Activated CD8-positive, alpha-beta T cell treated with anti-CD3 and anti-CD28 coated beads for 36 hours (primary cell): ENCODE measurements around the gene TNFAIP3. TPM values are rescaled to one million over a fixed set of nuclear protein-coding genes. Genes with fewer than 3 reads are reported as not detected.

Source experiments
- ATAC-seq: fragments of 200-7000 bp; cut with Tn5 transposase; one replicate; pipeline ENCODE4 v1.10.0; 2021; ENCODE audit warnings: mild to moderate bottlenecking, moderate library complexity
- CTCF ChIA-PET: fragments of 350-600 bp; sonication (Branson Sonifier 250); formaldehyde crosslinking; loops from one replicate; lab custom pipeline; 2021; ENCODE audit warnings: antibody characterized with exemption; lab: Charles Lee
- POLR2A ChIA-PET: fragments of 350-600 bp; sonication (Branson Sonifier 250); formaldehyde crosslinking; loops from one replicate; lab custom pipeline; 2021; ENCODE audit warnings: antibody characterized with exemption; lab: Charles Lee
- DNase-seq: peaks from one replicate; pipeline ENCODE4 v3.0.0-alpha.2; 2020
- H3K27ac Mint-ChIP-seq: one replicate; pipeline ENCODE4 v1.8.0; 2021; ENCODE audit warnings: mild to moderate bottlenecking, mixed read lengths
- H3K27me3 Mint-ChIP-seq: one replicate; pipeline ENCODE4 v1.8.0; 2021; ENCODE audit warnings: mixed read lengths
- H3K36me3 Mint-ChIP-seq: one replicate; pipeline ENCODE4 v1.8.0; 2021; ENCODE audit warnings: low read depth, mixed read lengths
- H3K4me1 Mint-ChIP-seq: one replicate; pipeline ENCODE4 v1.8.0; 2021; ENCODE audit warnings: low read depth, mixed read lengths
- H3K4me3 Mint-ChIP-seq: one replicate; pipeline ENCODE4 v1.8.0; 2021; ENCODE audit warnings: mild to moderate bottlenecking, moderate library complexity, mixed read lengths
- H3K9me3 Mint-ChIP-seq: one replicate; pipeline ENCODE4 v1.8.0; 2021; ENCODE audit warnings: mixed read lengths
- intact Hi-C: fragments of 100-400 bp; cut with micrococcal nuclease; formaldehyde crosslinking; loops from one replicate; pipeline ENCODE4 v1.10.0; 2022
- total RNA-seq, 2 experiments: library from RNA; stranded (reverse); gene quantifications; one replicate each; pipeline ENCODE4 v1.2.3, GENCODE V29; 2021
- TF ChIP-seq, protein P1 (sequence below): fragments of 200-600 bp; IDR thresholded peaks from one replicate; pipeline ENCODE4 v1.8.0; 2022; ENCODE audit warnings: antibody characterized with exemption, mild to moderate bottlenecking

Gene TNFAIP3
- total RNA-seq, 2 experiments from 2014 or later = 399 to 402 TPM

DNA sequence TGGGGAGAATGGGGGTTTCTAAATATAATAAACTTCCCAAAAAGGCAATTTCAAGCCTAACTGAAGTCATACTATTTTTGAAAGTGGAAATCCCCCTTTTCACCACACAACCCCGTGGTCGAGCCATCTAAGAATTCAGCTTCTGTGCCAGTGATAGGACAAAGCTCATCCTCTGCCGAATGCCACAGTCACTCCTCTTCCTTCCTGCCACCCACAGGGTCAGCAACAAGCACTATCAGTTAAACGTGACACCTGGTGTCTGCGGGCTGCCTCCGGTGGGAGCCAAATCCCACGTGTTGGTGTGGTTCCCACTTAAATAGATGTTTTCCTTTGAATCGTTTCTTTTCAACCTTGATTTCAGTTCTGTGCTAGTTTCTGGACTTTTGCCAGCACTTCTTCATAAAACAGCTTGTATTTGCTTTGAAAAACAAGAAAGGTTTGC lies 60.7 kb downstream of the TNFAIP3 start:
- ChIA-PET CTCF (interaction anchor here (0.9 to 3.8 kb wide), 17 partner anchors 10 to 225 kb away, joined by 3 to 31 read pairs (median 5); partner anchors contain the start of gene TNFAIP3), POLR2A (interaction anchor here (0.7 to 2.8 kb wide), 6 partner anchors 12 to 56 kb away, joined by 3 to 13 read pairs (median 8); no protein-coding TSS in a partner anchor)
- H3K9me3 Mint-ChIP-seq = no peaks in the 10 kb centered on the region
- DNase-seq = peak; percentile 93
- intact Hi-C loops = loop anchor here (2.0 kb wide), 1 partner anchor 23 kb away; no protein-coding TSS in a partner anchor
- TF ChIP-seq, protein P1, sequence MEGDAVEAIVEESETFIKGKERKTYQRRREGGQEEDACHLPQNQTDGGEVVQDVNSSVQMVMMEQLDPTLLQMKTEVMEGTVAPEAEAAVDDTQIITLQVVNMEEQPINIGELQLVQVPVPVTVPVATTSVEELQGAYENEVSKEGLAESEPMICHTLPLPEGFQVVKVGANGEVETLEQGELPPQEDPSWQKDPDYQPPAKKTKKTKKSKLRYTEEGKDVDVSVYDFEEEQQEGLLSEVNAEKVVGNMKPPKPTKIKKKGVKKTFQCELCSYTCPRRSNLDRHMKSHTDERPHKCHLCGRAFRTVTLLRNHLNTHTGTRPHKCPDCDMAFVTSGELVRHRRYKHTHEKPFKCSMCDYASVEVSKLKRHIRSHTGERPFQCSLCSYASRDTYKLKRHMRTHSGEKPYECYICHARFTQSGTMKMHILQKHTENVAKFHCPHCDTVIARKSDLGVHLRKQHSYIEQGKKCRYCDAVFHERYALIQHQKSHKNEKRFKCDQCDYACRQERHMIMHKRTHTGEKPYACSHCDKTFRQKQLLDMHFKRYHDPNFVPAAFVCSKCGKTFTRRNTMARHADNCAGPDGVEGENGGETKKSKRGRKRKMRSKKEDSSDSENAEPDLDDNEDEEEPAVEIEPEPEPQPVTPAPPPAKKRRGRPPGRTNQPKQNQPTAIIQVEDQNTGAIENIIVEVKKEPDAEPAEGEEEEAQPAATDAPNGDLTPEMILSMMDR = no peak
- H3K27ac Mint-ChIP-seq = peak overlapping the region; percentile 97
- H3K27me3 Mint-ChIP-seq = no peaks in the 10 kb centered on the region
- peak; percentile 94 for ATAC-seq
- H3K36me3 Mint-ChIP-seq = peaks cover 2% of the 10 kb centered on the region
- peaks cover 78% of the 10 kb centered on the region for H3K4me1 Mint-ChIP-seq
- H3K4me3 Mint-ChIP-seq = peak overlapping the region; percentile 65

DNA sequence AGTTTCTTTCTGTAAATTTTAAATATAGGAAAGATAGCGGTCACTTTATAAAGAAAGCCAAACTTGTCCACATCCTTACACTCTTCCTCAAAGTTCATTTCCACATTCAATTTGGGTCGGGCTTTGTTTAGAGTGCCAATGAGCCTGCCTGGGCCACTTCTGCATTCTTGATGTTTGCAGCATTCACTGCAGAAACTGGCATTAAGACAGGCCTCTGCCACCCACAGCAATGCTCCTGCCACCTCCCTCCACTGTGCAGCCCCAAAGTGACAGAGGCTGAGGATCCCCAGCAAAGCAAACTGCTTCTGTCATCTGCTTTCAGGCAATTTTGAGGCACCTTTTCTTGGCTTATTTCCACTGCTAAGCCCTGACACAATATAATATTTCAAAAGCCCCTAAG lies 61.2 kb downstream of the TNFAIP3 start:
- DNase-seq (peak; percentile 70), ATAC-seq (peak; percentile 72)
- Mint-ChIP-seq H3K4me3 (peak overlapping the region; percentile 65), H3K9me3 (no peaks in the 10 kb centered on the region), H3K27me3 (no peaks in the 10 kb centered on the region), H3K27ac (peak overlapping the region; percentile 97), H3K4me1 (peaks cover 79% of the 10 kb centered on the region), H3K36me3 (peaks cover 2% of the 10 kb centered on the region)
- POLR2A ChIA-PET = interaction anchor here (0.7 to 2.6 kb wide), 5 partner anchors 11 to 57 kb away, joined by 3 to 12 read pairs (median 5); no protein-coding TSS in a partner anchor
- intact Hi-C loops = no loop called here
- TF ChIP-seq, protein P1 = no peak
- CTCF ChIA-PET = interaction anchor here (0.9 to 3.8 kb wide), 14 partner anchors 10 to 224 kb away, joined by 3 to 31 read pairs (median 6); partner anchors contain the start of gene TNFAIP3

DNA sequence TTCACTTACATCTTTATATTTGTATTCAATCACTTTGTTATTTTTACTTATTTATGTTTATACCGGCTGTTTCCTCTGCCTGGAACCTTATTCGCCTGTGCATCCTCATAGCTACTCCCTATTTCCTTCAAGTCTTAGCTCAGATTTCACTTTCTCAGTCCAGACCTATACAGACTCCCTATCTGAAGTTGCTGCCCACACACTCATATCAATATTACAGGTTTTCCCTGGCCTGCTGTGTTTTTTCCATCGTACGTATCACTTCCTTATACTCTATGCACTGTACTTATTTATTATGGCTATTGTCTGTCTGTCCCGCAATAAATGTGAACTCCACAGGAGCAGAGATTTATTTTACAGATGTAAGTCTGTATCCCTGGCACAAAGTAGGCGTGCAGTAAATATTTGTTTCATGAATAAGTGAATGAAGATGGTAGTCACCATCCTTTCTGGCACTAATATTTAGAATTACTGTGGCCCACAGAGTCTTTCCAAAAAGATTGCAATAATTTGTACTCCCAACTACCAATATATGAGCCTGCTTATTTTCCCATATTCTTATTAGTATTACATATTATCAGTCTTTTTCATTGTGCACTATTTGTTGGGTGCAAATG lies 64.9 kb downstream of the TNFAIP3 start:
- Mint-ChIP-seq H3K36me3 (peaks cover 11% of the 10 kb centered on the region), H3K4me3 (no peak overlapping the region), H3K27ac (no peak overlapping the region), H3K9me3 (peaks cover 10% of the 10 kb centered on the region), H3K4me1 (peaks cover 57% of the 10 kb centered on the region), H3K27me3 (no peaks in the 10 kb centered on the region)
- ATAC-seq (no peak), DNase-seq (no peak)
- intact Hi-C loops = no loop called here
- CTCF ChIA-PET = interaction anchor here (1.1 to 4.8 kb wide), 3 partner anchors 9 to 60 kb away, joined by 3 to 30 read pairs (median 8); no protein-coding TSS in a partner anchor
- TF ChIP-seq, protein P1 = no peak
- POLR2A ChIA-PET = no interaction called here

Other genes with a start within 250 kb of the TNFAIP3 start
- gene PERP, start 240.2 kb downstream of the TNFAIP3 start, total RNA-seq = 1 to 10 TPM; 3.7 to 4.5 TPM